OCI-LY1 (cell line): ENCODE measurements around the gene PRELID2.

Experiments used
- H2AFZ ChIP-seq: fragments of 200-600 bp; sonication (generic), shearing (Covaris generic); 2 replicates; pipeline ENCODE4 v1.6.0; 2014; ENCODE audit warnings: antibody characterized with exemption, mild to moderate bottlenecking, low read length
- H3F3A ChIP-seq: fragments of 200-600 bp; sonication (generic), shearing (Covaris generic); 2 replicates; pipeline ENCODE4 v1.6.0; 2014; ENCODE audit warnings: mild to moderate bottlenecking, antibody characterized with exemption, low read length, moderate library complexity; ENCODE audit not compliant: insufficient read depth
- H3K27ac ChIP-seq: fragments of 200-600 bp; sonication (generic); 2 replicates; pipeline ENCODE4 v1.5.1; 2014; ENCODE audit warnings: low read length, mixed run types, mild to moderate bottlenecking, low read depth; ENCODE audit not compliant: poor library complexity, severe bottlenecking
- H3K27me3 ChIP-seq: fragments of 200-600 bp; sonication (generic); 2 replicates; pipeline ENCODE4 v1.6.0; 2014; ENCODE audit warnings: antibody characterized with exemption, mild to moderate bottlenecking, low read length, moderate library complexity; ENCODE audit not compliant: insufficient read depth
- H3K36me3 ChIP-seq: fragments of 200-600 bp; sonication (generic); 2 replicates; pipeline ENCODE4 v1.6.1; 2014; ENCODE audit warnings: mild to moderate bottlenecking, antibody characterized with exemption, low read length, moderate library complexity, mixed read lengths; ENCODE audit not compliant: insufficient read depth
- H3K4me1 ChIP-seq: fragments of 200-600 bp; sonication (generic); 2 replicates; pipeline ENCODE4 v1.5.1; 2014; ENCODE audit warnings: mild to moderate bottlenecking, low read length, moderate library complexity; ENCODE audit not compliant: insufficient read depth, severe bottlenecking
- H3K4me2 ChIP-seq: fragments of 200-600 bp; sonication (generic), shearing (Covaris generic); 2 replicates; pipeline ENCODE4 v1.6.1; 2014; ENCODE audit warnings: low read length
- H3K4me3 ChIP-seq: fragments of 200-600 bp; sonication (generic); 2 replicates; pipeline ENCODE4 v1.5.1; 2014; ENCODE audit warnings: low read length, low read depth, mild to moderate bottlenecking, mixed read lengths; ENCODE audit not compliant: poor library complexity, severe bottlenecking
- H3K79me2 ChIP-seq: fragments of 200-600 bp; shearing (Covaris generic); 2 replicates; pipeline ENCODE4 v1.6.1; 2016; ENCODE audit warnings: mixed run types, low read length, mixed read lengths; ENCODE audit not compliant: insufficient read depth
- H3K9ac ChIP-seq: fragments of 200-600 bp; sonication (generic), shearing (Covaris generic); 2 replicates; pipeline ENCODE4 v1.6.1; 2014; ENCODE audit warnings: mild to moderate bottlenecking, low read length, mixed read lengths
- H3K9me2 ChIP-seq: fragments of 200-600 bp; sonication (generic), shearing (Covaris generic); 2 replicates; pipeline ENCODE4 v1.6.1; 2014; ENCODE audit warnings: low read depth, mild to moderate bottlenecking, low read length, mixed read lengths
- H3K9me3 ChIP-seq: fragments of 200-600 bp; shearing (Covaris generic); 2 replicates; pipeline ENCODE4 v1.6.1; 2014; ENCODE audit warnings: low read length, mixed read lengths
- H4K20me1 ChIP-seq: fragments of 200-600 bp; sonication (generic), shearing (Covaris generic); 2 replicates; pipeline ENCODE4 v1.6.0; 2016; ENCODE audit warnings: mild to moderate bottlenecking, low read length; ENCODE audit not compliant: insufficient read depth
- EZH2 ChIP-seq: fragments of 200-600 bp; sonication (generic), shearing (Covaris generic); IDR thresholded peaks from 2 replicates; pipeline ENCODE4 v1.8.0; 2017; ENCODE audit warnings: borderline replicate concordance, mixed run types, mild to moderate bottlenecking, antibody characterized with exemption, low read length, moderate library complexity, mixed read lengths
- TF ChIP-seq, protein P1 (sequence below): fragments of 200-600 bp; sonication (generic), shearing (Covaris generic); IDR thresholded peaks from 2 replicates; pipeline ENCODE4 v1.5.1; 2017; ENCODE audit warnings: mild to moderate bottlenecking, antibody characterized with exemption, low read length, moderate library complexity, mixed read lengths

The PRELID2 gene

DNA sequence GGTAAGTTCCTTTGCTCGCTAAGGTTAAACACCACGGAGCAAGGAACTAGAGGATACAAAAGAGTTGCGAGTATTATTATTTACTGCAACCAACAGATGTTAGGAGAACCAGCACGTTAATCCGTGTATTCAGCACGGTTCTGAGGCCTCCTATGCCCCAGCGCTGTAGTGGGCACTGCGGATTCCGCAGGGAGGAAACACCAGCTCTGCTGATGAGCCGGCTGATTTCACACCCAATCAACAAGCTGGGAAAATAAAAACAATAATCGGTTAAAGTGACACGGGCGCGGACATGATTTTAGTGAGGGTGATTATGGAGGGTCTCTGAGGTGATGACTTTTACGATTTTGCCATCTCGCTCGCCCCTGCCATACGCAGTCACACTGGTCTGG is 702 bp upstream of the PRELID2 start:
- Histone ChIP-seq H3K4me1 (no peaks in the 10 kb centered on the region), H3K9me2 (no peaks in the 10 kb centered on the region), H3K9ac (no peak overlapping the region), H3K9me3 (no peaks in the 10 kb centered on the region), H4K20me1 (no peaks in the 10 kb centered on the region), H3K27ac (no peak overlapping the region), H2AFZ (no peak overlapping the region), H3K4me3 (no peak overlapping the region), H3K36me3 (no peaks in the 10 kb centered on the region), H3K4me2 (no peak overlapping the region), H3F3A (no peaks in the 10 kb centered on the region), H3K27me3 (no peaks in the 10 kb centered on the region), H3K79me2 (no peaks in the 10 kb centered on the region)
- TF ChIP-seq, protein P1, sequence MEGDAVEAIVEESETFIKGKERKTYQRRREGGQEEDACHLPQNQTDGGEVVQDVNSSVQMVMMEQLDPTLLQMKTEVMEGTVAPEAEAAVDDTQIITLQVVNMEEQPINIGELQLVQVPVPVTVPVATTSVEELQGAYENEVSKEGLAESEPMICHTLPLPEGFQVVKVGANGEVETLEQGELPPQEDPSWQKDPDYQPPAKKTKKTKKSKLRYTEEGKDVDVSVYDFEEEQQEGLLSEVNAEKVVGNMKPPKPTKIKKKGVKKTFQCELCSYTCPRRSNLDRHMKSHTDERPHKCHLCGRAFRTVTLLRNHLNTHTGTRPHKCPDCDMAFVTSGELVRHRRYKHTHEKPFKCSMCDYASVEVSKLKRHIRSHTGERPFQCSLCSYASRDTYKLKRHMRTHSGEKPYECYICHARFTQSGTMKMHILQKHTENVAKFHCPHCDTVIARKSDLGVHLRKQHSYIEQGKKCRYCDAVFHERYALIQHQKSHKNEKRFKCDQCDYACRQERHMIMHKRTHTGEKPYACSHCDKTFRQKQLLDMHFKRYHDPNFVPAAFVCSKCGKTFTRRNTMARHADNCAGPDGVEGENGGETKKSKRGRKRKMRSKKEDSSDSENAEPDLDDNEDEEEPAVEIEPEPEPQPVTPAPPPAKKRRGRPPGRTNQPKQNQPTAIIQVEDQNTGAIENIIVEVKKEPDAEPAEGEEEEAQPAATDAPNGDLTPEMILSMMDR: no peak
- no peak for TF ChIP-seq EZH2

DNA sequence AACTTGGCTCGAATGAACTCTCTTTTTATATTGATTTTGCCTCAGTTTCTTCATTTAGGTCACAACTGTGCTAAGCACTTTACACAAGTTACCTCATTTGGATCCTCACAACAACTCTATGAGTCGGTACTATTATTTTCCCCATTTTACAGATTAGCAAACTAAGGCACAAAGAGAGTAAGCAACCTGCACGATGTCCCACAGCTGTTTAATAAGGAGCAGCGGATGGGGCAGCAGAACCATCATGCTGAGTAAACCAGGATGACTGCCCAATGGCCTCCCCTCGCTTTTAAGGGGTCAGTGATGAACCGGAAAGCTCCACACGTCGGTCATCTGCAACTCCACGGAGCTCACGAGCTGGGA is 607 bp downstream of the PRELID2 start:
- no peaks in the 10 kb centered on the region for H3K27me3 ChIP-seq
- no peak overlapping the region for H3K27ac ChIP-seq
- TF ChIP-seq, protein P1: no peak
- TF ChIP-seq EZH2: no peak
- H3K4me1 ChIP-seq: no peaks in the 10 kb centered on the region
- H3F3A ChIP-seq: no peaks in the 10 kb centered on the region
- no peak overlapping the region for H2AFZ ChIP-seq
- H3K4me2 ChIP-seq: no peak overlapping the region
- no peaks in the 10 kb centered on the region for H3K79me2 ChIP-seq
- no peaks in the 10 kb centered on the region for H3K9me2 ChIP-seq
- no peak overlapping the region for H3K4me3 ChIP-seq
- H3K9ac ChIP-seq: no peak overlapping the region
- H4K20me1 ChIP-seq: no peaks in the 10 kb centered on the region
- H3K9me3 ChIP-seq: no peaks in the 10 kb centered on the region
- H3K36me3 ChIP-seq: no peaks in the 10 kb centered on the region

DNA sequence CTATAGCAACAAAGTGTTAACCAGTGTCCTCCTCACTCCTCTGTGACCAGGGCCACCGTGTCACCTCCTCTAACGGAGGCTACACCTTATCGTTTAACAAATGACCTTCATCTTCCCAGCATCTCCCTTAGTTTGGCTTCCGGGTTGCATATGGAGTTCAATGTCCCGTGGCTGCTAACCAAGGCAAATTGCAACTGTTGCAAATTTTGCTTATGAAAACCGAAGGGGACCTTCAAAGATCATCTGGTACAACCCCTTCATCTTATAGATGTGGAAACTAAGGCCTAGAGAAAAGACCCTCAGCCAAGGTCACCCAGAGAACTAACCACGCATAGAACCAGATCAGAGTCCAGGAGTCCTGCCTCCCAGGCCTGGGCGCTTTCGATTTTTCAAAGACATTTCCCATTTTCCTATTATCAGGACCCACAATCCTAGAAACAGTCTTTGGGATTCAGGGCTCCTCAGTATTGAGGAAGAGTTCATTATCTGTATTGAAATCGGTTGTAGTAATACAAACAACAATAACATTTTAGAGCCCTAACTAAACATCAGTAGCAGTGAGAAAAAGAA is 1.4 kb downstream of the PRELID2 start:
- Histone ChIP-seq H2AFZ (no peak overlapping the region), H3K27ac (no peak overlapping the region), H3K9me3 (no peaks in the 10 kb centered on the region), H3K27me3 (no peaks in the 10 kb centered on the region), H3K9me2 (no peaks in the 10 kb centered on the region), H3K9ac (no peak overlapping the region), H3F3A (no peaks in the 10 kb centered on the region), H3K36me3 (no peaks in the 10 kb centered on the region), H3K4me3 (no peak overlapping the region), H4K20me1 (no peaks in the 10 kb centered on the region), H3K4me1 (no peaks in the 10 kb centered on the region), H3K79me2 (no peaks in the 10 kb centered on the region), H3K4me2 (no peak overlapping the region)
- TF ChIP-seq, protein P1: no peak
- no peak for TF ChIP-seq EZH2
